Measurements from ENCODE around the gene DSP. TPM values are rescaled to one million over a fixed set of nuclear protein-coding genes. Genes with fewer than 3 reads are reported as not detected.

Gene DSP
- total RNA-seq, 1 donor from 2014 or later: not detected

DNA sequence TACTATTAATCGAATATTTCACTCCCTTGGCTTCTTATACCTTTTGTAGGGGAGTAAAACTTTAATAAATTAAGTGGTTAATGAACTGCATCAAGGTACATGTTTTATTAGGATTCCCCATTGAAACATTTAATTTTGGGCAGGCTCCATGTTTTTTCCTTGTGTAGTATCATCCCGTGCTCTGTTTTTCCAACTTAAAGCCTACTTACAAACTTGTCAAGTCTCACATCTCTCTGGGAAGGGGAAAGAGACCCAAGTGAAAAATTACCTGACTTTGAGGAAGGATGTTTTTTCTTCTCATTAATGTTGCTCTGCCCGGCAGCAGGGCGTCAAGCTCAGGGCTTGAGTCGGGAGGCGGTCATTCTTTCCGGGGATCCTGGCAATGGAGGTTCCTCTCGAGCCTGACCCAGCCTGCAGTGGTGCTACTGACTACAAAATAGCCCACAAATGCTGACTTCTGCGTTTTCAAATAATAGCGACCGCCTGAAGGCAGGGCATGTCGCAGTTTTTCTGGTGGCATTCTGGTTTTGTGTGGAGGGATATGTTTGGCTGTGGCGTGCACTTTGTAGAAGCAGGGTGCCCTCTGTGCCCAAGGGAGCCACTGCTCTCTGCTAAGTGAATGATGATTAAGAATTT, 2.4 kb downstream of the DSP start:
- peak overlapping the region; percentile 24 for H3K4me3 Mint-ChIP-seq
- no peaks in the 10 kb centered on the region for H3K9me3 Mint-ChIP-seq
- DNase-seq: no peak
- peaks cover 70% of the 10 kb centered on the region for H3K27me3 Mint-ChIP-seq
- intact Hi-C loops (cut with micrococcal nuclease): loop anchor here (5.0 to 10.0 kb wide), 2 partner anchors 48 to 181 kb away; partner anchors contain the start of genes BMP6 and SNRNP48
- H3K4me1 Mint-ChIP-seq: peaks cover 11% of the 10 kb centered on the region
- no peaks in the 10 kb centered on the region for H3K36me3 Mint-ChIP-seq (ENCODE audit: low read depth)
- no peak overlapping the region for H3K27ac Mint-ChIP-seq

DNA sequence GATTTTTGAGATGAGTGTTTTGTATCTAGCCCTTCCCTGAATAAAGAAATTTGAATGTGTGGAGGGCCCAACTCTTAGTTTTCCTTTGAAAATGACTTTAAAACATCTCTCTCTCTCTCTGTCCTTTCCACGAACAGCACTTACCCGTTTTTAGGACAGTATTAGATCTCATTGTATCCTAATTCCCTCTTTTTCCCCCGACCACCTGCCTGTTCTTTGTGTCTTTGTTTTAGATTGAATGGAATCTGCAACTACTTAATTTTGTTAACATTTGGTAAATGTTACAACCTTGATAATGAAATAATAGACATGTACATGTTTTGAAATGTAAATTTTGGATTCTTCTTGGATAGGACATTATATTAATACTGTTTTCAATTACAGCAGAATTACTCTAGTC, 3.1 kb downstream of the DSP start:
- H3K27ac Mint-ChIP-seq: no peak overlapping the region
- intact Hi-C loops (cut with micrococcal nuclease): loop anchor here (5.0 to 10.0 kb wide), 2 partner anchors 48 to 180 kb away; partner anchors contain the start of genes BMP6 and SNRNP48
- H3K36me3 Mint-ChIP-seq (ENCODE audit: low read depth): no peaks in the 10 kb centered on the region

DNA sequence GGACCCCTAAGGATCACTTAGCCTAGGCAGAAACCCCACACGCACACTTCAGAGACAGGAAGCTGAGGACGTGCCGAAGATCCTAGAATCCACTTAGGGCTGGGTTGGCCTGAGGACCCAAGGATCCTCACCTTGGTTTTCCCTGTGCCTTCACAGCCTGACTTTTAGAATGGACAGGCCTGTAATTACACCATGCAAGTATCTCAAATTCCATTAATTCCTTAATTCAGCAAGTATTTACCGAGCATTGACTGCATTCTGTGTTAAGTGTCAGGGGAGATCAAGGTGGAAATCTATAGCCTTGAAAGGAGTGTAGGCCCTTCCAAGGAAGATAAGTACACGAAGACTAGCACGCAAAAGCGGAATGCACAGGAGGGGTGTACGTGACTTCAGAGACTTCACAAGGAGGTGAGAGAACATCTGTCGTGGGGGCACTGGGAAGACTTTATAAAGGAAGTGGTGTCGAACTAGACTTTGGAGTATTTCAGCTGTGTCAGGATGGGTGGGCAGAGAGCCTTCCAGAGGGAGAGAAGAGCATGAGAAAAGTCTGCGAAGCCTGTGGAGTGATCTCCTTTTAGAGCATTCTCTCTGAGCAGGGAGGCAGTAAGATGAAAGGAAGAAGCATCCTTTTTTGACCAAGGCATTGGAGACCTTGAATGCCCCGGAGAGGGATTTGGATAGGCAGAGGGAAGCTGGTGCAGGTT, 4.0 kb downstream of the DSP start:
- H3K9me3 Mint-ChIP-seq: no peaks in the 10 kb centered on the region
- no peak overlapping the region for H3K27ac Mint-ChIP-seq
- peaks cover 62% of the 10 kb centered on the region for H3K27me3 Mint-ChIP-seq
- intact Hi-C loops (cut with micrococcal nuclease): loop anchor here (10.0 kb wide), 1 partner anchor 179 kb away; the partner anchor contains the start of gene BMP6
- peaks cover 11% of the 10 kb centered on the region for H3K4me1 Mint-ChIP-seq
- no peak for DNase-seq
- no peaks in the 10 kb centered on the region for H3K36me3 Mint-ChIP-seq (ENCODE audit: low read depth)
- H3K4me3 Mint-ChIP-seq: no peak overlapping the region

More for the DNA sequence above, 3.1 kb downstream of the DSP start:
- Mint-ChIP-seq H3K27me3 (peaks cover 70% of the 10 kb centered on the region), H3K4me3 (no peak overlapping the region), H3K4me1 (peaks cover 11% of the 10 kb centered on the region), H3K9me3 (no peaks in the 10 kb centered on the region)
- DNase-seq: no peak

DNA sequence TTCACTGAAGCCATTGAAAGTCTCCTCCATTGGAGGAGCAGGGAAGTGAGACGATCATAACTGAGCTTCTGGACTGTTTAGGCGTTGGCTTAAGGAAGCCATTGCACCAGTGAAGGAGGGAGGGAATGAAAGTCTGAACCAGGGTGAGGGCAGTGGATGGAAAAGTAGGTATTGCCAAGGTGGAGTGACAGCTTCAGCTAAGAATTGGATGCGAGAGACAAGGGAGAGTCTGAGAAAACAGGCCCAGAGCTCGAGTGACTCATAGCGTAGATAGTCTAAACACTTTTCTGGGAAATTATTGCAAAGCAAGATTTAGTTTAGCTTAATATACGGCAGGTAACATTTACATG, 4.5 kb downstream of the DSP start:
- DNase-seq: no peak
- intact Hi-C loops (cut with micrococcal nuclease): loop anchor here (10.0 kb wide), 1 partner anchor 179 kb away; the partner anchor contains the start of gene BMP6

DNA sequence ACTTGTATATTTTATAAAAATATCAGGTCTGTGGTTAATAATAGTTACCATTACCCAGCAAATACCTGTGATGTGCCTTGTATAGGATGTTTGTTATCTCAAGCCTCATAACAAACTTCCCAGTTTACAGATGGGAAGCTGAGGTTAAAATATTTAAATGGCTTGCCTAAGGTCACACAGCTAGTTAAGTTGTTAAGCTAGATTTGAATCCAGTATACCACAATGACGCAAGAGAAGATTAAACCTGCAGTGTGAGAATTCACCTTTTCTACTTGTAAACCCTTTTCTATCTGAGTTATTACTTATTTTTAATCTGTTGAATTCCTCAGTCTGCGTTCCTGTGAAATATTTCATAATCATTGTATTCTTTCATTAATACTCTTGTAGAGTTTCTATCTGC, 4.9 kb downstream of the DSP start:
- H3K27ac Mint-ChIP-seq: no peak overlapping the region
- H3K27me3 Mint-ChIP-seq: peaks cover 56% of the 10 kb centered on the region
- no peaks in the 10 kb centered on the region for H3K36me3 Mint-ChIP-seq (ENCODE audit: low read depth)
- H3K4me1 Mint-ChIP-seq: peaks cover 5% of the 10 kb centered on the region
- no peak for DNase-seq
- H3K9me3 Mint-ChIP-seq: no peaks in the 10 kb centered on the region
- no peak overlapping the region for H3K4me3 Mint-ChIP-seq
- intact Hi-C loops (cut with micrococcal nuclease): loop anchor here (10.0 kb wide), 1 partner anchor 178 kb away; the partner anchor contains the start of gene BMP6

More for the DNA sequence above, 4.5 kb downstream of the DSP start:
- no peaks in the 10 kb centered on the region for H3K9me3 Mint-ChIP-seq
- peaks cover 7% of the 10 kb centered on the region for H3K4me1 Mint-ChIP-seq
- no peak overlapping the region for H3K27ac Mint-ChIP-seq
- no peaks in the 10 kb centered on the region for H3K36me3 Mint-ChIP-seq (ENCODE audit: low read depth)
- peaks cover 58% of the 10 kb centered on the region for H3K27me3 Mint-ChIP-seq
- H3K4me3 Mint-ChIP-seq: no peak overlapping the region

DNA sequence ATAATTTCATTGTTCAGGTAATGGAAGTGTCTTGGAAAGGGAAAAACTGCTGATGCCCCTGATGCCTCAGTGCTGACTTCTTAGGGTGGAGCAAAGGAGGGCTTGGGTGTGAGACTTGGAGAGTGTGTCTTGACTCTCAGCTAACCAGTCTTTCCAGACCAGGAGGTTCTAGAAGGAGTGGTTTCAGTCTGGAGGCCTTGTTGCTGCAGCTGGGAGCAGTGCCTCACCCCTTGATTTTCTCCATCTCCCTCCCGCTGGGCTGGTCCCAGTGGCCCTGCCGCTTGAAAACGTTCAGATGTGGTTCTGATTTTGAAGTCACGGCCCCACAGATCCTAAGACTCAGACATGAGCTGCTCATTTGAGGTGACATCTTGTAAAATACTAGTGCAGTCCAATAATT, 5.4 kb downstream of the DSP start:
- Mint-ChIP-seq H3K36me3 (ENCODE audit: low read depth) (no peaks in the 10 kb centered on the region), H3K27ac (no peak overlapping the region), H3K9me3 (no peaks in the 10 kb centered on the region), H3K27me3 (peaks cover 58% of the 10 kb centered on the region), H3K4me1 (peaks cover 4% of the 10 kb centered on the region), H3K4me3 (no peak overlapping the region)
- intact Hi-C loops (cut with micrococcal nuclease): loop anchor here (10.0 kb wide), 1 partner anchor 178 kb away; the partner anchor contains the start of gene BMP6
- no peak for DNase-seq

DNA sequence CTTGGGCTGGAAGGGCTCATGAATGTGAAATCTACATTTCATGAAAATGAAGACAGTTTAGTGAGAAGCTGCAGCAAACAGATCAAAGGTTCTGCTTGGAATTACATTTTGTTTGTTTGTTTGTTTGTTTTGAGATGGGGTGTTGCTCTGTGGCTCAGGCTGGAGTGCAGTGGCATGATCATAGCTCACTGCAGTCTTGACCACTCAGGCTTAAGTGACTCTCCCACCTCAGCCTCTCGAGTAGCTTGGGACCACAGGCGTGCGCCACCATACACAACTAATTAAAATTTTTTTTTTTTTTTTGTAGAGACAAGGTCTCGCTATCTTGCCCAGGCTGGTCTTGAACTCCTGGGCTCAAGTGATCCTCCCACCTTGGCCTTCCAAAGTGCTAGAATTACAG, 5.8 kb downstream of the DSP start:
- Mint-ChIP-seq H3K4me1 (peaks cover 4% of the 10 kb centered on the region), H3K9me3 (no peaks in the 10 kb centered on the region), H3K27ac (no peak overlapping the region), H3K4me3 (no peak overlapping the region), H3K27me3 (peaks cover 57% of the 10 kb centered on the region), H3K36me3 (ENCODE audit: low read depth) (no peaks in the 10 kb centered on the region)
- intact Hi-C loops (cut with micrococcal nuclease): loop anchor here (10.0 kb wide), 1 partner anchor 177 kb away; the partner anchor contains the start of gene BMP6
- DNase-seq: no peak

DNA sequence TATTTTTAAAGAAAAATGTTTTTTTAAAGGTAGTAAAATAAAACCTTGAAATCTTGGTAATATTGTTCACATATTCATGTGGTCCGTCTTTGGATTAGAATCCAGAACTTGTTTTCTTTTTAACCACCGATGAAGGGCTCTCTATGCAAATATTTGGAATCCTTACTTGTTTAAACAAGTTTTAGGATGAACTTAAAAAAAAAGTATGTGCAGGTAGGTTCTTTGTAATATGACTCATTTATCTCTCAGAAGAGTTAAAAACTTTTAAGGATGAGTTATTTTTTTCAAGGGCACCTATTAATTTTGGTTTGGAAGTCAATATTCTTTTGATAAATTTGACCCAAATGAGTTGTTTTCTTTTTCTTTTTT, 8.9 kb downstream of the DSP start:
- H3K27ac Mint-ChIP-seq: no peak overlapping the region
- no peaks in the 10 kb centered on the region for H3K4me1 Mint-ChIP-seq
- intact Hi-C loops (cut with micrococcal nuclease): no loop called here
- DNase-seq: no peak
- H3K27me3 Mint-ChIP-seq: peaks cover 45% of the 10 kb centered on the region
- H3K36me3 Mint-ChIP-seq (ENCODE audit: low read depth): no peaks in the 10 kb centered on the region
- H3K9me3 Mint-ChIP-seq: no peaks in the 10 kb centered on the region
- H3K4me3 Mint-ChIP-seq: no peak overlapping the region

DNA sequence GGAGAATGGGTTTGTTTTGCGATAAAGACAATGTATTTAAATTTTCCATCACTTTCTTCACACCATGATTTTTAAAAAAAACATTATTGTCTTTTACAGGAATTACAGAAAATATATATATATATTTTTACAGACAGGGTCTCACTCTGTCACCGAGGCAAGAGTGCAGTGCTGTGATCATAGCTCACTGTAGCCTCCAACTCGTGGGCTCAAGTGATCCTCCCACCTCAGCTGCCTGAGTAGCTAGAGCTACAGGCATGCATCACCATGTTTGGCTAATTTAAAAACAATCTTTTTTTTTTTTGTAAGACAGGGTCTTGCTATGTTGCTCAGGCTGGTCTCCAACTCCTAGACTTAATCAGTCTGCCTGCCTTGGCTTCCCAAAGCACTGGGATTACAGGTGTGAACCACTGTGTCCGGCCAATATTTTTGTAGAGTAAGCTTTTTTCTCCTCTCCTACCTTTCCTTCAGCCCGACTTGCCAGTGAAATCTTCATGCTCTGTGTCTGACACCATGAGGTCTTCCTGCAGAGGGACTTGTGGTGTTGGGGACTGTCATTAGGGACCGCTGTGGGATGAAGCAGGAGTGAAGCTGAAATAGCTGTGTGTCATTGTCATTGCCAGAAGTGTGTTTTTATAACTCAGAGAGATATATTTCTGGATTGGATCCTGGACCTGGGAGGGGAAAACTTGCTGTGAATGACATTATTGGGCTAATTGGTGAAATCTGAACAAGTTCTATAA, 13.2 kb downstream of the DSP start:
- no peak for DNase-seq
- Mint-ChIP-seq H3K9me3 (no peaks in the 10 kb centered on the region), H3K4me1 (no peaks in the 10 kb centered on the region), H3K27ac (no peak overlapping the region), H3K4me3 (no peak overlapping the region), H3K36me3 (ENCODE audit: low read depth) (no peaks in the 10 kb centered on the region), H3K27me3 (peaks cover 37% of the 10 kb centered on the region)
- intact Hi-C loops (cut with micrococcal nuclease): no loop called here

DNA sequence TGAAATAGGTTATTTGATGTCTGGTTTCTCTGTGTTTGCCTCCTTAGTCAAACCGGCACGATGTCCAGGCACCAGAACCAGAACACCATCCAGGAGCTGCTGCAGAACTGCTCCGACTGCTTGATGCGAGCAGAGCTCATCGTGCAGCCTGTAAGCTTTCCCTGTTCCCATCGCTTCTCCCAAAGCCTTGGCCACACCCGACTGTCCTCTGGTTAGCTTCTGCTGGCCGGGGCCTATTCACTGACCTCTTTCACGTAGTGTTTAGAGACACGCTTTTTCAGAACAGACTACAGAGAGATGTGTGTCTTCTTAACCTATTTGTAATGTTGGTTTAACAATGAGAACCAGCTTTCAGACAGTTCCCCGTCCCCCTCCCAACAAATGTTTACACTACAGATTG, 14.2 kb downstream of the DSP start:
- Mint-ChIP-seq H3K27me3 (peaks cover 42% of the 10 kb centered on the region), H3K9me3 (no peaks in the 10 kb centered on the region), H3K4me1 (no peaks in the 10 kb centered on the region), H3K36me3 (ENCODE audit: low read depth) (no peaks in the 10 kb centered on the region), H3K4me3 (no peak overlapping the region), H3K27ac (no peak overlapping the region)
- DNase-seq: no peak
- intact Hi-C loops (cut with micrococcal nuclease): no loop called here

DNA sequence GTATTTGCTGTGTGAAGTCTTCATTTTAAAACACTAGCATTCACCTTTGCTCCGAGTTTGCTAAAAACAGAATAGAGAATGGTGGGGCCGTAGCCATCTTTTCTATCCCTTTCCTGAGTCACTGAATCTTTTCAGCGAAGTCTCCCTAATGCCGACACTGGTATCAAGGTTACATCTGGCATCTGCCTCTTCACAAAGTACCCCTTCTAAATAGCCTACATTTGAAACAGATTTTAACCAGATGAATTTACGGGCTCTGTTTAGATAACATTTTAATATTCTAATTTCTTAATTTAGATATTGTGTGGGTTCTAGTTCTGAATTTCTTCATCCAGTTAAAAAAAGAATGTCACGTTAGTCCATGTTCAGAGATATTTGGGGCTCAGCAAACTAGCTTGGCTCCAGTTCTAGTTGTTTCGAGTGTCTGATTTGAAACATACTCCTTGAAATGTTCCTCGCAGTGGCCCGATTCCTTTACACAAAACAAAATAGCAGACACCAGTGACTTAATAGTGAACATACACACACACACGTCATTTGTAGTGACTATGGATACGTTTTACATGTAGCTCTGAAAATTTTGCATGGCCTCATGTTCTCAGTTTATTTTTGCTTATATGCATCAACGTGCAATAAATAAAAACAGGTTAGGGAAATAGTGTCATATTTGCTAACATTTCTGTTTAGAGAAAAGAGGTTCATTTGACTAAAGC, 15.1 kb downstream of the DSP start:
- intact Hi-C loops (cut with micrococcal nuclease): no loop called here
- Mint-ChIP-seq H3K36me3 (ENCODE audit: low read depth) (no peaks in the 10 kb centered on the region), H3K27me3 (peaks cover 39% of the 10 kb centered on the region), H3K27ac (no peak overlapping the region), H3K9me3 (no peaks in the 10 kb centered on the region), H3K4me1 (no peaks in the 10 kb centered on the region), H3K4me3 (no peak overlapping the region)
- no peak for DNase-seq

DNA sequence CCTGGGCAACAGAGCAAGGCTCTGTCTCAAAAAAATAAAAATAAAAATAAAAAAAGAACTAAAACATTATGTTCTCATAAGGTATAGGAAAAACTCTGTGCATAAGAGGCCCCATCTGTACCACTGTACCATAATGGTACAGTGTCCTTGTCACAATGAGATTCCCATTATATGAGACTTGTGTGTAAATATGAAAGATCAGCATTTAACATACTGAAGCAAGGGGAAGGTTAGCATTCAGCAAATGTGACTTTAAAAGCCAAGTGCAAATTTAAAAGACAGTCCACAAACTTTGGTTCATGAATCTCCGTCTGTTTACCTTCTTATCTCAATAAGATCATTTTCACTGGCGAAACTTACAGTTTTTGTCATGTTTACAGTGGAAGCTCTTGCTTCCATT, 16.2 kb downstream of the DSP start:
- no peaks in the 10 kb centered on the region for H3K36me3 Mint-ChIP-seq (ENCODE audit: low read depth)
- H3K4me3 Mint-ChIP-seq: no peak overlapping the region
- no peak overlapping the region for H3K27ac Mint-ChIP-seq
- peaks cover 37% of the 10 kb centered on the region for H3K27me3 Mint-ChIP-seq
- no peaks in the 10 kb centered on the region for H3K4me1 Mint-ChIP-seq
- intact Hi-C loops (cut with micrococcal nuclease): no loop called here
- H3K9me3 Mint-ChIP-seq: no peaks in the 10 kb centered on the region
- DNase-seq: no peak

DNA sequence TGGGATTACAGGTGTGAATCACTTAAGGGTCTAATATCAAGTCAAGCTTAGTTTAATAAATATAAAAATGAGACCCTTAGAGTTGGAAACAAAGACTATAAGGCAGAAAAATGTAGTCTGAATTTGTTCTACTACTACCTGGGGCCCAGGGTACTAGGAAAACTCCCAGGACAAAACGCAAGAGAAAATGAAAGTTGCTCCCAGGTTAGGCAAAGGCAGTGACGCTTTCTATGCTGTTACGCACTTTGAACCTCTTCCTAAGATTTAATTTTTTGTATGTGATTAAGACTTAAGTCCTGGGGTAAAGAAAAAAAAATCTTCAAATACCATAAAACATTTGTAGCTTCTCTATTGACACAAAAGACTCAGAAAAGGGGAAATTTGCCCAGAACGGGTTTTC, 17.3 kb downstream of the DSP start:
- H3K27ac Mint-ChIP-seq: no peak overlapping the region
- H3K9me3 Mint-ChIP-seq: no peaks in the 10 kb centered on the region
- no peak overlapping the region for H3K4me3 Mint-ChIP-seq
- intact Hi-C loops (cut with micrococcal nuclease): no loop called here
- no peaks in the 10 kb centered on the region for H3K4me1 Mint-ChIP-seq
- no peak for DNase-seq
- no peaks in the 10 kb centered on the region for H3K36me3 Mint-ChIP-seq (ENCODE audit: low read depth)
- peaks cover 39% of the 10 kb centered on the region for H3K27me3 Mint-ChIP-seq

Data from activated CD4-positive, alpha-beta T cell treated with anti-CD3 and anti-CD28 coated beads, Interleukin-2, amount 10 ng/mL, durations not matched to agents 24 days and 14 days (primary cell).